SK-N-SH (cell line): ENCODE data around the gene DAP.

Experiments
- EP300 ChIP-seq, 2 experiments: IDR thresholded peaks; 2 replicates each; pipeline versions ENCODE4 v1.4.0 to v1.6.1; 2012; ENCODE audit warnings: borderline replicate concordance in 1 of 2, low read depth in 1 of 2, low read length in 1 of 2
- EZH2phosphoT487 ChIP-seq: fragments of 200-600 bp; sonication (generic); IDR thresholded peaks from 2 replicates; pipeline ENCODE4 v1.6.1; 2017; ENCODE audit warnings: low read depth, mixed run types, mild to moderate bottlenecking, antibody characterized with exemption, moderate library complexity, borderline replicate concordance
- JUND ChIP-seq: IDR thresholded peaks from 2 replicates; pipeline ENCODE4 v1.4.0; 2012
- MAX ChIP-seq: IDR thresholded peaks from 2 replicates; pipeline ENCODE4 v1.4.0; 2012; ENCODE audit warnings: low read depth
- NFIC ChIP-seq: IDR thresholded peaks from 2 replicates; pipeline ENCODE4 v1.4.0; 2012; ENCODE audit warnings: borderline replicate concordance
- POLR2AphosphoS5 ChIP-seq: IDR thresholded peaks from 2 replicates; pipeline ENCODE4 v1.6.1; 2012; ENCODE audit warnings: low read depth, low read length
- RAD21 ChIP-seq: IDR thresholded peaks from 2 replicates; pipeline ENCODE4 v1.6.1; 2012; ENCODE audit warnings: mild to moderate bottlenecking, low read length
- SMC3 ChIP-seq: IDR thresholded peaks from 2 replicates; pipeline ENCODE4 v1.6.1; 2012; ENCODE audit warnings: low read depth, low read length, improper control_type of control experiment
- TEAD4 ChIP-seq: IDR thresholded peaks from 2 replicates; pipeline ENCODE4 v1.4.0; 2012; ENCODE audit warnings: mild to moderate bottlenecking, borderline replicate concordance; ENCODE audit not compliant: insufficient read depth
- TF ChIP-seq, protein P1 (sequence below): fragments of 200-600 bp; sonication (generic); IDR thresholded peaks from 2 replicates; pipeline ENCODE4 v1.6.1; 2017; ENCODE audit warnings: antibody characterized with exemption, mild to moderate bottlenecking, moderate library complexity
- TF ChIP-seq, protein P2 (sequence below): IDR thresholded peaks from 2 replicates; pipeline ENCODE4 v1.6.1; 2012; ENCODE audit warnings: mild to moderate bottlenecking, low read depth, low read length, moderate library complexity
- TF ChIP-seq, protein P3 (sequence below): IDR thresholded peaks from 2 replicates; pipeline ENCODE4 v1.4.0; 2012; ENCODE audit warnings: low read depth, borderline replicate concordance
- TF ChIP-seq, protein P4 (sequence below): fragments of 150-350 bp; IDR thresholded peaks from 2 replicates; pipeline ENCODE4 v1.6.1; 2017; ENCODE audit warnings: antibody characterized with exemption, low read length, low read depth, borderline replicate concordance

GRCh38 chr5:10682801-10683525 lies 78.1 kb downstream of the DAP start:
- TF ChIP-seq, protein P1, sequence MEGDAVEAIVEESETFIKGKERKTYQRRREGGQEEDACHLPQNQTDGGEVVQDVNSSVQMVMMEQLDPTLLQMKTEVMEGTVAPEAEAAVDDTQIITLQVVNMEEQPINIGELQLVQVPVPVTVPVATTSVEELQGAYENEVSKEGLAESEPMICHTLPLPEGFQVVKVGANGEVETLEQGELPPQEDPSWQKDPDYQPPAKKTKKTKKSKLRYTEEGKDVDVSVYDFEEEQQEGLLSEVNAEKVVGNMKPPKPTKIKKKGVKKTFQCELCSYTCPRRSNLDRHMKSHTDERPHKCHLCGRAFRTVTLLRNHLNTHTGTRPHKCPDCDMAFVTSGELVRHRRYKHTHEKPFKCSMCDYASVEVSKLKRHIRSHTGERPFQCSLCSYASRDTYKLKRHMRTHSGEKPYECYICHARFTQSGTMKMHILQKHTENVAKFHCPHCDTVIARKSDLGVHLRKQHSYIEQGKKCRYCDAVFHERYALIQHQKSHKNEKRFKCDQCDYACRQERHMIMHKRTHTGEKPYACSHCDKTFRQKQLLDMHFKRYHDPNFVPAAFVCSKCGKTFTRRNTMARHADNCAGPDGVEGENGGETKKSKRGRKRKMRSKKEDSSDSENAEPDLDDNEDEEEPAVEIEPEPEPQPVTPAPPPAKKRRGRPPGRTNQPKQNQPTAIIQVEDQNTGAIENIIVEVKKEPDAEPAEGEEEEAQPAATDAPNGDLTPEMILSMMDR, result no peak
- TF ChIP-seq NFIC (no peak), EP300 (IDR thresholded peaks at IDR 0.05; ENCODE audit: borderline replicate concordance in 1 of 2, low read depth in 1 of 2, low read length in 1 of 2) (no peak), TEAD4 (no peak), RAD21 (no peak), MAX (no peak), SMC3 (no peak), JUND (no peak), POLR2AphosphoS5 (no peak), EZH2phosphoT487 (no peak)
- TF ChIP-seq, protein P2, sequence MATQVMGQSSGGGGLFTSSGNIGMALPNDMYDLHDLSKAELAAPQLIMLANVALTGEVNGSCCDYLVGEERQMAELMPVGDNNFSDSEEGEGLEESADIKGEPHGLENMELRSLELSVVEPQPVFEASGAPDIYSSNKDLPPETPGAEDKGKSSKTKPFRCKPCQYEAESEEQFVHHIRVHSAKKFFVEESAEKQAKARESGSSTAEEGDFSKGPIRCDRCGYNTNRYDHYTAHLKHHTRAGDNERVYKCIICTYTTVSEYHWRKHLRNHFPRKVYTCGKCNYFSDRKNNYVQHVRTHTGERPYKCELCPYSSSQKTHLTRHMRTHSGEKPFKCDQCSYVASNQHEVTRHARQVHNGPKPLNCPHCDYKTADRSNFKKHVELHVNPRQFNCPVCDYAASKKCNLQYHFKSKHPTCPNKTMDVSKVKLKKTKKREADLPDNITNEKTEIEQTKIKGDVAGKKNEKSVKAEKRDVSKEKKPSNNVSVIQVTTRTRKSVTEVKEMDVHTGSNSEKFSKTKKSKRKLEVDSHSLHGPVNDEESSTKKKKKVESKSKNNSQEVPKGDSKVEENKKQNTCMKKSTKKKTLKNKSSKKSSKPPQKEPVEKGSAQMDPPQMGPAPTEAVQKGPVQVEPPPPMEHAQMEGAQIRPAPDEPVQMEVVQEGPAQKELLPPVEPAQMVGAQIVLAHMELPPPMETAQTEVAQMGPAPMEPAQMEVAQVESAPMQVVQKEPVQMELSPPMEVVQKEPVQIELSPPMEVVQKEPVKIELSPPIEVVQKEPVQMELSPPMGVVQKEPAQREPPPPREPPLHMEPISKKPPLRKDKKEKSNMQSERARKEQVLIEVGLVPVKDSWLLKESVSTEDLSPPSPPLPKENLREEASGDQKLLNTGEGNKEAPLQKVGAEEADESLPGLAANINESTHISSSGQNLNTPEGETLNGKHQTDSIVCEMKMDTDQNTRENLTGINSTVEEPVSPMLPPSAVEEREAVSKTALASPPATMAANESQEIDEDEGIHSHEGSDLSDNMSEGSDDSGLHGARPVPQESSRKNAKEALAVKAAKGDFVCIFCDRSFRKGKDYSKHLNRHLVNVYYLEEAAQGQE, result no peak
- TF ChIP-seq, protein P3, sequence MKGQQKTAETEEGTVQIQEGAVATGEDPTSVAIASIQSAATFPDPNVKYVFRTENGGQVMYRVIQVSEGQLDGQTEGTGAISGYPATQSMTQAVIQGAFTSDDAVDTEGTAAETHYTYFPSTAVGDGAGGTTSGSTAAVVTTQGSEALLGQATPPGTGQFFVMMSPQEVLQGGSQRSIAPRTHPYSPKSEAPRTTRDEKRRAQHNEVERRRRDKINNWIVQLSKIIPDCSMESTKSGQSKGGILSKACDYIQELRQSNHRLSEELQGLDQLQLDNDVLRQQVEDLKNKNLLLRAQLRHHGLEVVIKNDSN, result no peak
- TF ChIP-seq, protein P4, sequence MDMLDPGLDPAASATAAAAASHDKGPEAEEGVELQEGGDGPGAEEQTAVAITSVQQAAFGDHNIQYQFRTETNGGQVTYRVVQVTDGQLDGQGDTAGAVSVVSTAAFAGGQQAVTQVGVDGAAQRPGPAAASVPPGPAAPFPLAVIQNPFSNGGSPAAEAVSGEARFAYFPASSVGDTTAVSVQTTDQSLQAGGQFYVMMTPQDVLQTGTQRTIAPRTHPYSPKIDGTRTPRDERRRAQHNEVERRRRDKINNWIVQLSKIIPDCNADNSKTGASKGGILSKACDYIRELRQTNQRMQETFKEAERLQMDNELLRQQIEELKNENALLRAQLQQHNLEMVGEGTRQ, result no peak
